ENCODE data around the gene GPC6. TPM values are rescaled to one million over a fixed set of nuclear protein-coding genes. Genes with fewer than 3 reads are reported as not detected.

GPC6 gene
- polyA plus RNA-seq, 1 of the 3 experiments (the other 2 are of a cell fraction): 6.7 TPM

DNA sequence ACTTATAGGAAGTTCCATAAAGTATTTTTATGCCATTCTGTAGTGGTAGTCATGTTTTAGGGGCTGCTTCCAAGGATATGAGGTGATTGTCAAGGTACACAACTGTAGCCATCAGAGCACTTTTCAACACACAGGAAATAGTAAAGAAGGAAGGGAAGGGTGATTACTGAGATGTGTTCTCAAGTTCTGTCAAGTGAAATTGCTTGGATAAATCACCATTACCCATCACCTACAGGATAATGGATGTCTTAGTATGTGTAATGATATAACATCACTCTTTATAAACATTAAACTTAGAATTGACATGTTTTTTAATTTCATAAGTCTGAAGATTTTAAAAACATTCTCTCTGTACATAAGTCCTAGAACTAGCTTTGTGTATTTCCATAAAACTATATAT is 765.0 kb downstream of the GPC6 start:
- Histone ChIP-seq H3K9me2 (no peaks in the 10 kb centered on the region), H3K27ac (ENCODE audit: low read depth in 2 of 2, low read length in 1 of 2) (no peak overlapping the region), H3K4me3 (ENCODE audit: low read depth in 2 of 2, low read length in 1 of 2) (no peak overlapping the region), H3K9ac (no peak overlapping the region), H4K20me1 (ENCODE audit: insufficient read depth) (no peaks in the 10 kb centered on the region), H2AFZ (ENCODE audit: low read depth) (no peak overlapping the region), H3K36me3 (replicated peaks in 1 of 2; ENCODE audit: control insufficient read depth in 1 of 2, insufficient read depth in 2 of 2, low read length in 1 of 2) (no peaks in the 10 kb centered on the region), H3K4me2 (no peak overlapping the region), H3F3A (replicated peaks; ENCODE audit: insufficient read depth) (no peaks in the 10 kb centered on the region), H3K9me3 (no peaks in the 10 kb centered on the region), H3K4me1 (ENCODE audit: control insufficient read depth in 1 of 2, insufficient read depth in 2 of 2, low read depth in 1 of 2, low read length in 1 of 2) (no peaks in the 10 kb centered on the region; a peak in 1 of 4 replicates), H3K79me2 (ENCODE audit: insufficient read depth) (no peaks in the 10 kb centered on the region), H3K27me3 (ENCODE audit: insufficient read depth) (no peaks in the 10 kb centered on the region)
- no peak for DNase-seq
- TF ChIP-seq MAX (IDR thresholded peaks at IDR 0.05; ENCODE audit: low read depth): no peak
- no peak for TF ChIP-seq RFX5 (IDR thresholded peaks at IDR 0.05; ENCODE audit: low read length)
- no peak for TF ChIP-seq MXI1 (IDR thresholded peaks at IDR 0.05; ENCODE audit: low read depth, low read length)
- no peak for TF ChIP-seq ELF1 (IDR thresholded peaks at IDR 0.05)
- TF ChIP-seq EZH2phosphoT487 (IDR thresholded peaks at IDR 0.05; ENCODE audit: borderline replicate concordance, low read depth): no peak
- TF ChIP-seq TCF12 (IDR thresholded peaks at IDR 0.05): no peak
- no peak for TF ChIP-seq GATA2 (CRISPR knock-in tag; IDR thresholded peaks at IDR 0.05)
- POLR2A ChIA-PET: no interaction called here
- CTCF ChIA-PET: interaction anchor here (1.6 kb wide), 1 partner anchor 35 kb away, joined by 3 read pairs; no protein-coding TSS in a partner anchor

GRCh38 chr13:93996481-93996880 is 769.9 kb downstream of the GPC6 start:
- H3K27ac ChIP-seq (ENCODE audit: low read depth in 2 of 2, low read length in 1 of 2): no peak overlapping the region
- ChIA-PET POLR2A (no interaction called here), CTCF (no interaction called here)
- H3K79me2 ChIP-seq (ENCODE audit: insufficient read depth): no peaks in the 10 kb centered on the region
- no peaks in the 10 kb centered on the region for H3K9me3 ChIP-seq
- H3K4me1 ChIP-seq (ENCODE audit: control insufficient read depth in 1 of 2, insufficient read depth in 2 of 2, low read depth in 1 of 2, low read length in 1 of 2): no peaks in the 10 kb centered on the region
- H2AFZ ChIP-seq (ENCODE audit: low read depth): no peak overlapping the region
- no peaks in the 10 kb centered on the region for H3K9me2 ChIP-seq
- H3K36me3 ChIP-seq (replicated peaks in 1 of 2; ENCODE audit: control insufficient read depth in 1 of 2, insufficient read depth in 2 of 2, low read length in 1 of 2): no peaks in the 10 kb centered on the region
- 82% methylated on average over 3 of the region's 3 CpGs for WGBS (ENCODE audit: low lambda C conversion rate)
- no peaks in the 10 kb centered on the region for H3F3A ChIP-seq (replicated peaks; ENCODE audit: insufficient read depth)
- H3K4me3 ChIP-seq (ENCODE audit: low read depth in 2 of 2, low read length in 1 of 2): no peak overlapping the region
- no peaks in the 10 kb centered on the region for H3K27me3 ChIP-seq (ENCODE audit: insufficient read depth)
- no peak overlapping the region for H3K9ac ChIP-seq
- no peaks in the 10 kb centered on the region for H4K20me1 ChIP-seq (ENCODE audit: insufficient read depth)
- no peak overlapping the region for H3K4me2 ChIP-seq
- no peak for DNase-seq
- TF ChIP-seq SIN3A (IDR thresholded peaks at IDR 0.05; ENCODE audit: borderline replicate concordance, low read depth, low read length): no peak
- TF ChIP-seq MXI1 (IDR thresholded peaks at IDR 0.05; ENCODE audit: low read depth, low read length): no peak
- no peak for TF ChIP-seq RAD21 (IDR thresholded peaks at IDR 0.05; ENCODE audit: low read length)
- TF ChIP-seq JUND (IDR thresholded peaks at IDR 0.05): no peak
- no peak for TF ChIP-seq REST (IDR thresholded peaks at IDR 0.05; ENCODE audit: low read depth, low read length)
- no peak for TF ChIP-seq EP300 (IDR thresholded peaks at IDR 0.05; ENCODE audit: borderline replicate concordance in 1 of 2, low read depth in 1 of 2, low read length in 1 of 2)
- TF ChIP-seq TEAD4 (IDR thresholded peaks at IDR 0.05; ENCODE audit: borderline replicate concordance, insufficient read depth): no peak
- TF ChIP-seq SMC3 (IDR thresholded peaks at IDR 0.05; ENCODE audit: low read depth, low read length): no peak
- TF ChIP-seq MAX (IDR thresholded peaks at IDR 0.05; ENCODE audit: low read depth): no peak
- no peak for TF ChIP-seq YY1 (IDR thresholded peaks at IDR 0.05; ENCODE audit: low read depth)
- TF ChIP-seq FOXJ3 (CRISPR knock-in tag; IDR thresholded peaks at IDR 0.05): no peak
- TF ChIP-seq CTCF (IDR thresholded peaks at IDR 0.05): no peak
- TF ChIP-seq USF1 (IDR thresholded peaks at IDR 0.05; ENCODE audit: borderline replicate concordance, low read depth): no peak
- no peak for TF ChIP-seq RCOR1 (IDR thresholded peaks at IDR 0.05; ENCODE audit: low read length)
- TF ChIP-seq FOXM1 (IDR thresholded peaks at IDR 0.05; ENCODE audit: low read depth): no peak
- TF ChIP-seq GABPA (IDR thresholded peaks at IDR 0.05; ENCODE audit: low read depth): no peak
